ENCODE data around the gene CACNA2D3. TPM values are rescaled to one million over a fixed set of nuclear protein-coding genes. Genes with fewer than 3 reads are reported as not detected.
"Not testable (repeated sequence)": the region's sequence is repeated elsewhere in the genome, so short reads cannot be mapped to it uniquely, and the experiment has no call there.

The CACNA2D3 gene
- total RNA-seq, 1 donor from 2014 or later = not detected

- H4K20me1 ChIP-seq (ENCODE audit: low read depth) = no peaks in the 10 kb centered on the region
- H3K27ac ChIP-seq = no peak overlapping the region
- H3K27ac Mint-ChIP-seq = no peak overlapping the region
- H3K36me3 Mint-ChIP-seq = no peaks in the 10 kb centered on the region
- no peaks in the 10 kb centered on the region for H3K4me1 ChIP-seq
- H3K9ac ChIP-seq = no peak overlapping the region
- H3K27me3 Mint-ChIP-seq (ENCODE audit: insufficient read depth, low read depth) = peaks cover 5% of the 10 kb centered on the region
- no peaks in the 10 kb centered on the region for H3K9me3 ChIP-seq (ENCODE audit: low read depth)
- H3K4me1 Mint-ChIP-seq = peaks cover 6% of the 10 kb centered on the region
- no peaks in the 10 kb centered on the region for H3K79me2 ChIP-seq (ENCODE audit: low read depth)
- no peak overlapping the region for H3K4me3 ChIP-seq
- H3K36me3 ChIP-seq = no peaks in the 10 kb centered on the region
- no peaks in the 10 kb centered on the region for H3K27me3 ChIP-seq
- TF ChIP-seq, protein P1, sequence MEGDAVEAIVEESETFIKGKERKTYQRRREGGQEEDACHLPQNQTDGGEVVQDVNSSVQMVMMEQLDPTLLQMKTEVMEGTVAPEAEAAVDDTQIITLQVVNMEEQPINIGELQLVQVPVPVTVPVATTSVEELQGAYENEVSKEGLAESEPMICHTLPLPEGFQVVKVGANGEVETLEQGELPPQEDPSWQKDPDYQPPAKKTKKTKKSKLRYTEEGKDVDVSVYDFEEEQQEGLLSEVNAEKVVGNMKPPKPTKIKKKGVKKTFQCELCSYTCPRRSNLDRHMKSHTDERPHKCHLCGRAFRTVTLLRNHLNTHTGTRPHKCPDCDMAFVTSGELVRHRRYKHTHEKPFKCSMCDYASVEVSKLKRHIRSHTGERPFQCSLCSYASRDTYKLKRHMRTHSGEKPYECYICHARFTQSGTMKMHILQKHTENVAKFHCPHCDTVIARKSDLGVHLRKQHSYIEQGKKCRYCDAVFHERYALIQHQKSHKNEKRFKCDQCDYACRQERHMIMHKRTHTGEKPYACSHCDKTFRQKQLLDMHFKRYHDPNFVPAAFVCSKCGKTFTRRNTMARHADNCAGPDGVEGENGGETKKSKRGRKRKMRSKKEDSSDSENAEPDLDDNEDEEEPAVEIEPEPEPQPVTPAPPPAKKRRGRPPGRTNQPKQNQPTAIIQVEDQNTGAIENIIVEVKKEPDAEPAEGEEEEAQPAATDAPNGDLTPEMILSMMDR (IDR thresholded peaks at IDR 0.05) = no peak
- TF ChIP-seq EZH2phosphoT487 (IDR thresholded peaks at IDR 0.05) = no peak
- TF ChIP-seq EZH2 (IDR thresholded peaks at IDR 0.05) = no peak
- no peak for DNase-seq (ENCODE audit: low spot score)
- peaks cover 12% of the 10 kb centered on the region for H3K9me3 Mint-ChIP-seq
- no peak overlapping the region for H2AFZ ChIP-seq (replicated peaks)
- no peak overlapping the region for H3K4me2 ChIP-seq
- no peak overlapping the region for H3K4me3 Mint-ChIP-seq
- H3F3A ChIP-seq (ENCODE audit: low read depth) = no peaks in the 10 kb centered on the region
Observed at GRCh38 chr3:54630101-54630623, 507.8 kb downstream of the CACNA2D3 start.

DNA sequence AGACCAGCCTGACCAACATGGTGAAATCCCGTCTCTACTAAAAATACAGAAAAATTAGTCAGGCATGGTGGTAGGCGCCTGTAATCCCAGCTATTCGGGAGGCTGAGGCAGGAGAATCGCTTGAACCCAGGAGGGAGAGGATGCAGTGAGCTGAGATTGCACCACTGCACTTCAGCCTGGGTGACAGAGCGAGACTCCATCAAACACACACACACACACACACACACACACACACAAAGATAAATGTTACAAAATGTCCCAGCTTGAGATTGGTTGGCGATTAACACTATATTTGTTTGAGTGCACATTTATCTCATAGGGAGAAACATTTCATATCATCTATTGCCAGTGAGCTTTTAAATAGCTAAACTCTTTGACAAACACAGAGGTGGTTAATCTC is 508.6 kb downstream of the CACNA2D3 start:
- H3F3A ChIP-seq (ENCODE audit: low read depth); H2AFZ ChIP-seq (replicated peaks); H3K9me3 ChIP-seq (ENCODE audit: low read depth); H3K27me3 ChIP-seq; DNase-seq (ENCODE audit: low spot score); H4K20me1 ChIP-seq (ENCODE audit: low read depth); H3K36me3 Mint-ChIP-seq; H3K27ac Mint-ChIP-seq; H3K27me3 Mint-ChIP-seq (ENCODE audit: insufficient read depth, low read depth); H3K36me3 ChIP-seq; H3K4me3 Mint-ChIP-seq; H3K79me2 ChIP-seq (ENCODE audit: low read depth); H3K4me2 ChIP-seq; H3K4me1 ChIP-seq; H3K4me1 Mint-ChIP-seq; H3K27ac ChIP-seq; H3K9me3 Mint-ChIP-seq; H3K9ac ChIP-seq; H3K4me3 ChIP-seq: not testable (repeated sequence)

DNA sequence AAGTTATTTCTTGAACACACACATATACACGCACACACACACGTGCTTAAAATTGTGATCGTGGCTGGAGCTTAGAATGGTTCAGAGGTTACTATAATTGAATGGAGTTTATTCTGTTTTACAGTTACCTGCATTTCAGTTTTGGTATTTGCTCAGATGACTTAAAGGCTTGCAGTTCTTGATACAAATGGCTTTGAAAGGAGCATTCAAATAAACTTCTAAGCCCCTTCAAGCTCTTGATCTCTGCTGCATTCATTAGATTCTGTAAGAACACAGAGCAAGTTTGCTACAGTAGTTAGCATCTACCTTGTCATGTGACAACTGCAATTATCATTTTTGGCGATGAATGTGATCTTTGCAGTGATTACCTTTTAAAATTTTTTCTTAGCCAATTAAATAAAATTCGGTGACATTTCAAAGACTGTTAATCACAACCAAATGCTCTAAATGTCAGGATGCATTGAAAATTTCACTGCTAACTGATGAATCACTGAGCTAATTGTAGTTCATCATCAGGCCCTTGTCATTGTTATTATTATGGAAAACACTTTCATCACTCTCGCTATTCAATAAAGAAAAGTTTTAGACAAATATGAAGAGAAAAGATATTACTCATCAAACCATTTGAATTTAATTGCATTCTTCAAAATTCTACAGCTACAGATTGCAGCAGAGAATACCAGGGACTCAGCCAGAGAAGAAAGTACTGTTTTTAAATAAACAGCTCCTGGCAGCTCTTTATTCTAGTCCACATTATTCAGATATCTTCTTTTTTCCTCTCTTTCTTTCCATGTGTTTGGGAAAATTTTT is 509.4 kb downstream of the CACNA2D3 start:
- Histone ChIP-seq H3K4me1 (peaks cover 2% of the 10 kb centered on the region), H3K27me3 (no peaks in the 10 kb centered on the region), H4K20me1 (ENCODE audit: low read depth) (no peaks in the 10 kb centered on the region), H3K9ac (no peak overlapping the region), H3K4me2 (no peak overlapping the region), H2AFZ (replicated peaks) (no peak overlapping the region), H3K9me3 (ENCODE audit: low read depth) (no peaks in the 10 kb centered on the region), H3K4me3 (no peak overlapping the region), H3K79me2 (ENCODE audit: low read depth) (no peaks in the 10 kb centered on the region), H3F3A (ENCODE audit: low read depth) (no peaks in the 10 kb centered on the region), H3K27ac (no peak overlapping the region), H3K36me3 (no peaks in the 10 kb centered on the region)
- peaks cover 6% of the 10 kb centered on the region for H3K4me1 Mint-ChIP-seq
- peaks cover 8% of the 10 kb centered on the region for H3K9me3 Mint-ChIP-seq
- TF ChIP-seq EZH2phosphoT487 (IDR thresholded peaks at IDR 0.05) = no peak
- no peak overlapping the region for H3K27ac Mint-ChIP-seq
- DNase-seq (ENCODE audit: low spot score) = no peak
- peaks cover 2% of the 10 kb centered on the region for H3K27me3 Mint-ChIP-seq (ENCODE audit: insufficient read depth, low read depth)
- H3K4me3 Mint-ChIP-seq = no peak overlapping the region
- H3K36me3 Mint-ChIP-seq = no peaks in the 10 kb centered on the region

DNA sequence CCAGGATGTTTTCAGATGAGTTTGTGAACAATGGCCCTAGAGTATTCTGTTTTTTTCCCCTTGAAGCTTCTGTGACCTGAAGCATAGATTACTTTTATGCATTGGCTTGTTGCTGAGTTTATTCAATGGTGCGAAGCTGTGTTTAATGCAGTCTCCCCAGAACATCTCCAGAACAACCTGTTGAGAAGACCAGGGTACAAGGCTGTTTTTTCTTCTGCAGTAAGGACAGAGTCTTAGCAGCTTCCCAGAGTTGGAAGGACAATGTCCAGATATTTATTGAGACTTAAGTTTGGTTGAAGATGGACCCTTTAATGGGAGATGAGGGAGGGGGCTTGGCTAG is 509.9 kb downstream of the CACNA2D3 start:
- Histone ChIP-seq H2AFZ (replicated peaks) (no peak overlapping the region), H3K9me3 (ENCODE audit: low read depth) (no peaks in the 10 kb centered on the region)
- no peak for TF ChIP-seq EZH2phosphoT487 (IDR thresholded peaks at IDR 0.05)

More for the DNA sequence above, 509.9 kb downstream of the CACNA2D3 start:
- peaks cover 2% of the 10 kb centered on the region for H3K4me1 ChIP-seq
- Mint-ChIP-seq H3K4me3 (no peak overlapping the region), H3K9me3 (peaks cover 8% of the 10 kb centered on the region), H3K36me3 (no peaks in the 10 kb centered on the region), H3K4me1 (peaks cover 6% of the 10 kb centered on the region), H3K27ac (no peak overlapping the region), H3K27me3 (ENCODE audit: insufficient read depth, low read depth) (peaks cover 2% of the 10 kb centered on the region)
- no peaks in the 10 kb centered on the region for H3F3A ChIP-seq (ENCODE audit: low read depth)
- H3K27ac ChIP-seq = no peak overlapping the region
- no peaks in the 10 kb centered on the region for H3K27me3 ChIP-seq
- no peaks in the 10 kb centered on the region for H3K79me2 ChIP-seq (ENCODE audit: low read depth)
- no peak overlapping the region for H3K9ac ChIP-seq
- no peak for DNase-seq (ENCODE audit: low spot score)
- H3K4me2 ChIP-seq = no peak overlapping the region
- no peak overlapping the region for H3K4me3 ChIP-seq
- no peaks in the 10 kb centered on the region for H4K20me1 ChIP-seq (ENCODE audit: low read depth)
- no peaks in the 10 kb centered on the region for H3K36me3 ChIP-seq
